ENCODE results near the gene NUF2.
"Not testable (repeated sequence)": the region's sequence is repeated elsewhere in the genome, so short reads cannot be mapped to it uniquely, and the experiment has no call there.

Gene NUF2

GRCh38 chr1:163321311-163322305 lies at the start of gene NUF2:
NUF2 (plus strand) TSS chr1:163321954; CDS start chr1:163326052, 4,098 bp downstream.
- peaks cover 47% of the 10 kb centered on the region for H3K4me1 Mint-ChIP-seq
- DNase-seq: peak; percentile 97
- peak within 1 kb of the TSS; percentile 87 for H3K4me3 Mint-ChIP-seq
- CTCF ChIA-PET: interaction anchor here (0.9 to 1.7 kb wide), 2 partner anchors 37 to 474 kb away, joined by 3 to 5 read pairs; no protein-coding TSS in a partner anchor
- H3K9me3 Mint-ChIP-seq: no peaks in the 10 kb centered on the region
- H3K27me3 Mint-ChIP-seq: no peaks in the 10 kb centered on the region
- H3K27ac Mint-ChIP-seq: peak within 1 kb of the TSS; percentile 98
- H3K36me3 Mint-ChIP-seq: peaks cover 10% of the 10 kb centered on the region

GRCh38 chr1:163273766-163274441 lies 47.9 kb upstream of the NUF2 start:
- H3K9me3 Mint-ChIP-seq: peaks cover 13% of the 10 kb centered on the region
- H3K27ac Mint-ChIP-seq: no peak overlapping the region
- no peak overlapping the region for H3K4me3 Mint-ChIP-seq
- DNase-seq: no peak
- H3K36me3 Mint-ChIP-seq: peaks cover 12% of the 10 kb centered on the region
- CTCF ChIA-PET: interaction anchor here (0.6 kb wide), 1 partner anchor 317 kb away, joined by 3 read pairs; no protein-coding TSS in a partner anchor
- no peaks in the 10 kb centered on the region for H3K27me3 Mint-ChIP-seq
- no peaks in the 10 kb centered on the region for H3K4me1 Mint-ChIP-seq

GRCh38 chr1:163275222-163275621 lies 46.5 kb upstream of the NUF2 start:
- Mint-ChIP-seq H3K4me3 (no peak overlapping the region), H3K27ac (no peak overlapping the region), H3K9me3 (peaks cover 18% of the 10 kb centered on the region), H3K36me3 (peaks cover 17% of the 10 kb centered on the region), H3K27me3 (no peaks in the 10 kb centered on the region), H3K4me1 (no peaks in the 10 kb centered on the region)
- CTCF ChIA-PET: no interaction called here
- DNase-seq: no peak

- Mint-ChIP-seq H3K9me3 (peaks cover 18% of the 10 kb centered on the region), H3K4me3 (no peak overlapping the region), H3K4me1 (no peaks in the 10 kb centered on the region), H3K27ac (no peak overlapping the region), H3K27me3 (no peaks in the 10 kb centered on the region), H3K36me3 (peaks cover 22% of the 10 kb centered on the region)
- CTCF ChIA-PET: no interaction called here
- no peak for DNase-seq
These were observed 43.2 kb upstream of the NUF2 start for GRCh38 chr1:163278602-163279001.

GRCh38 chr1:163284867-163285266 lies 36.9 kb upstream of the NUF2 start:
- H3K4me3 Mint-ChIP-seq, DNase-seq, CTCF ChIA-PET, H3K9me3 Mint-ChIP-seq, H3K4me1 Mint-ChIP-seq, H3K27me3 Mint-ChIP-seq, H3K27ac Mint-ChIP-seq: not testable (repeated sequence)
- H3K36me3 Mint-ChIP-seq: peaks cover 11% of the 10 kb centered on the region

- CTCF ChIA-PET: no interaction called here
- no peak overlapping the region for H3K27ac Mint-ChIP-seq
- H3K4me3 Mint-ChIP-seq: no peak overlapping the region
- H3K9me3 Mint-ChIP-seq: peaks cover 4% of the 10 kb centered on the region
- peaks cover 8% of the 10 kb centered on the region for H3K4me1 Mint-ChIP-seq
- DNase-seq: no peak
- no peaks in the 10 kb centered on the region for H3K27me3 Mint-ChIP-seq
- H3K36me3 Mint-ChIP-seq: peaks cover 26% of the 10 kb centered on the region
These were observed 31.6 kb upstream of the NUF2 start for GRCh38 chr1:163290025-163290640.

GRCh38 chr1:163291461-163291860 lies 30.3 kb upstream of the NUF2 start:
- no peak for DNase-seq
- no peak overlapping the region for H3K4me3 Mint-ChIP-seq
- H3K4me1 Mint-ChIP-seq: peaks cover 8% of the 10 kb centered on the region
- no peaks in the 10 kb centered on the region for H3K27me3 Mint-ChIP-seq
- peaks cover 4% of the 10 kb centered on the region for H3K9me3 Mint-ChIP-seq
- no peak overlapping the region for H3K27ac Mint-ChIP-seq
- CTCF ChIA-PET: no interaction called here
- H3K36me3 Mint-ChIP-seq: peaks cover 28% of the 10 kb centered on the region

GRCh38 chr1:163292153-163292552 lies 29.6 kb upstream of the NUF2 start:
- H3K27me3 Mint-ChIP-seq, H3K9me3 Mint-ChIP-seq, CTCF ChIA-PET, H3K4me3 Mint-ChIP-seq, H3K4me1 Mint-ChIP-seq, H3K27ac Mint-ChIP-seq, DNase-seq: not testable (repeated sequence)
- peaks cover 28% of the 10 kb centered on the region for H3K36me3 Mint-ChIP-seq

GRCh38 chr1:163293497-163293896 lies 28.3 kb upstream of the NUF2 start:
- H3K4me3 Mint-ChIP-seq, H3K4me1 Mint-ChIP-seq, H3K27me3 Mint-ChIP-seq, H3K27ac Mint-ChIP-seq, DNase-seq, CTCF ChIA-PET, H3K9me3 Mint-ChIP-seq: not testable (repeated sequence)
- H3K36me3 Mint-ChIP-seq: peaks cover 26% of the 10 kb centered on the region

GRCh38 chr1:163295949-163296348 lies 25.8 kb upstream of the NUF2 start:
- no peaks in the 10 kb centered on the region for H3K27me3 Mint-ChIP-seq
- no peaks in the 10 kb centered on the region for H3K4me1 Mint-ChIP-seq
- no peak overlapping the region for H3K4me3 Mint-ChIP-seq
- no peak for DNase-seq
- peaks cover 4% of the 10 kb centered on the region for H3K9me3 Mint-ChIP-seq
- H3K36me3 Mint-ChIP-seq: peaks cover 30% of the 10 kb centered on the region
- no peak overlapping the region for H3K27ac Mint-ChIP-seq
- CTCF ChIA-PET: no interaction called here

- peaks cover 32% of the 10 kb centered on the region for H3K36me3 Mint-ChIP-seq
- CTCF ChIA-PET: no interaction called here
These were observed 25.1 kb upstream of the NUF2 start for GRCh38 chr1:163296504-163297263.

GRCh38 chr1:163298365-163298764 lies 23.4 kb upstream of the NUF2 start:
- Mint-ChIP-seq H3K36me3 (peaks cover 18% of the 10 kb centered on the region), H3K4me3 (no peak overlapping the region), H3K27me3 (no peaks in the 10 kb centered on the region), H3K27ac (no peak overlapping the region), H3K4me1 (no peaks in the 10 kb centered on the region), H3K9me3 (no peaks in the 10 kb centered on the region)
- CTCF ChIA-PET: no interaction called here
- no peak for DNase-seq

More at GRCh38 chr1:163296504-163297263, 25.1 kb upstream of the NUF2 start:
- Mint-ChIP-seq H3K4me1 (no peaks in the 10 kb centered on the region), H3K9me3 (peaks cover 4% of the 10 kb centered on the region), H3K27me3 (no peaks in the 10 kb centered on the region), H3K27ac (no peak overlapping the region), H3K4me3 (no peak overlapping the region)
- DNase-seq: no peak

- DNase-seq: no peak
- H3K27me3 Mint-ChIP-seq: no peaks in the 10 kb centered on the region
- peaks cover 22% of the 10 kb centered on the region for H3K36me3 Mint-ChIP-seq
- no peaks in the 10 kb centered on the region for H3K9me3 Mint-ChIP-seq
- H3K4me3 Mint-ChIP-seq: no peak overlapping the region
- no peak overlapping the region for H3K27ac Mint-ChIP-seq
- no peaks in the 10 kb centered on the region for H3K4me1 Mint-ChIP-seq
- CTCF ChIA-PET: interaction anchor here (2.4 kb wide), 1 partner anchor 15 kb away, joined by 16 read pairs; no protein-coding TSS in a partner anchor
These were observed 21.2 kb upstream of the NUF2 start for GRCh38 chr1:163300568-163300967.

GRCh38 chr1:163303561-163303960 lies 18.2 kb upstream of the NUF2 start:
- Mint-ChIP-seq H3K4me1 (no peaks in the 10 kb centered on the region), H3K27ac (no peak overlapping the region), H3K36me3 (peaks cover 21% of the 10 kb centered on the region), H3K9me3 (no peaks in the 10 kb centered on the region), H3K4me3 (no peak overlapping the region), H3K27me3 (no peaks in the 10 kb centered on the region)
- CTCF ChIA-PET: no interaction called here
- DNase-seq: no peak

Measured in activated naive CD4-positive, alpha-beta T cell treated with anti-CD3 and anti-CD28 coated beads, Interleukin-2, amount 10 ng/mL, durations not matched to agents 7 days and 5 days (primary cell).